HFFc6 (cell line): ENCODE measurements around the gene NCOA3. TPM values are rescaled to one million over a fixed set of nuclear protein-coding genes. Genes with fewer than 3 reads are reported as not detected.

ENCODE experiments used
- DNase-seq: peaks from one replicate; pipeline ENCODE4 v3.0.0-alpha.2; 2018
- H3K27ac Mint-ChIP-seq: 2 replicates; pipeline ENCODE4 v1.8.0; 2020; ENCODE audit warnings: mild to moderate bottlenecking, mixed read lengths
- H3K27me3 Mint-ChIP-seq: 2 replicates; pipeline ENCODE4 v1.8.0; 2021; ENCODE audit warnings: mild to moderate bottlenecking, moderate library complexity, mixed read lengths; ENCODE audit not compliant: insufficient read depth
- H3K36me3 Mint-ChIP-seq: 2 replicates; pipeline ENCODE4 v1.8.0; 2021; ENCODE audit warnings: low read depth, mixed read lengths
- H3K4me1 Mint-ChIP-seq: 2 replicates; pipeline ENCODE4 v1.8.0; 2020; ENCODE audit warnings: low read depth, mixed read lengths
- H3K4me3 Mint-ChIP-seq: 2 replicates; pipeline ENCODE4 v1.8.0; 2020; ENCODE audit warnings: mild to moderate bottlenecking, moderate library complexity, mixed read lengths
- H3K9me3 Mint-ChIP-seq: 2 replicates; pipeline ENCODE4 v1.8.0; 2020; ENCODE audit warnings: mild to moderate bottlenecking, mixed read lengths
- CTCF ChIP-seq: fragments of 200-600 bp; sonication (generic); IDR thresholded peaks from 2 replicates; pipeline ENCODE4 v1.5.0; 2021; ENCODE audit warnings: antibody characterized with exemption, mild to moderate bottlenecking
- total RNA-seq, 6 experiments: library from RNA; stranded (reverse); fragmentation: NEBNext Ultra II Directional; extraction: Animal tissue kit (Norgen Biotek cat#: 25700); gene quantifications; 2 replicates in 1 of 6; 3 replicates in 5 of 6; pipeline ENCODE4 v1.2.3, GENCODE V29; 2021

Gene NCOA3
- total RNA-seq, 6 experiments from 2014 or later = 28.6 to 40.9 (median 32.7) TPM

- H3K27me3 Mint-ChIP-seq = peaks cover 6% of the 10 kb centered on the region
- H3K4me1 Mint-ChIP-seq = peaks cover 68% of the 10 kb centered on the region
- no peak for TF ChIP-seq CTCF
- H3K4me3 Mint-ChIP-seq = peak overlapping the region; percentile 76
- no peak for DNase-seq
- H3K9me3 Mint-ChIP-seq = no peaks in the 10 kb centered on the region
- no peaks in the 10 kb centered on the region for H3K36me3 Mint-ChIP-seq
- H3K27ac Mint-ChIP-seq = peak overlapping the region; percentile 86
These were observed 43.8 kb downstream of the NCOA3 start for GRCh38 chr20:47545499-47545898.

- Mint-ChIP-seq H3K4me3 (peak overlapping the region; percentile 76), H3K27ac (peak overlapping the region; percentile 86)
These were observed 44.7 kb downstream of the NCOA3 start for GRCh38 chr20:47546184-47547033.

GRCh38 chr20:47547034-47547387, 45.3 kb downstream of the NCOA3 start:
- Mint-ChIP-seq H3K9me3 (no peaks in the 10 kb centered on the region), H3K4me3 (peak overlapping the region; percentile 76), H3K4me1 (peaks cover 63% of the 10 kb centered on the region), H3K36me3 (no peaks in the 10 kb centered on the region), H3K27ac (peak overlapping the region; percentile 86), H3K27me3 (peaks cover 6% of the 10 kb centered on the region)
- DNase-seq = no peak
- no peak for TF ChIP-seq CTCF

More at GRCh38 chr20:47546184-47547033, 44.7 kb downstream of the NCOA3 start:
- Mint-ChIP-seq H3K4me1 (peaks cover 64% of the 10 kb centered on the region), H3K9me3 (no peaks in the 10 kb centered on the region), H3K36me3 (no peaks in the 10 kb centered on the region), H3K27me3 (peaks cover 6% of the 10 kb centered on the region)
- peak; percentile 91 for DNase-seq
- TF ChIP-seq CTCF = no peak

- Mint-ChIP-seq H3K4me3 (no peak overlapping the region), H3K27me3 (no peaks in the 10 kb centered on the region), H3K9me3 (no peaks in the 10 kb centered on the region), H3K36me3 (no peaks in the 10 kb centered on the region), H3K4me1 (peaks cover 40% of the 10 kb centered on the region), H3K27ac (no peak overlapping the region; the same call in 1 of the 2 replicates)
- no peak for TF ChIP-seq CTCF
- DNase-seq = no peak
These were observed 48.0 kb downstream of the NCOA3 start for GRCh38 chr20:47549671-47550070.

GRCh38 chr20:47551222-47551621, 49.5 kb downstream of the NCOA3 start:
- Mint-ChIP-seq H3K4me3 (no peak overlapping the region), H3K27ac (no peak overlapping the region), H3K36me3 (peaks cover 4% of the 10 kb centered on the region; the same call in 1 of the 2 replicates), H3K4me1 (peaks cover 34% of the 10 kb centered on the region), H3K27me3 (no peaks in the 10 kb centered on the region), H3K9me3 (no peaks in the 10 kb centered on the region)
- no peak for TF ChIP-seq CTCF
- DNase-seq = no peak
